ENCODE results near the gene AP1M1.

- TF ChIP-seq EZH2 (IDR thresholded peaks at IDR 0.05; ENCODE audit: low read depth) (no peak), CTCF (conservative IDR thresholded peaks at IDR 0.05) (no peak)
Measured at GRCh38 chr19:16260812-16261161, 63.1 kb downstream of the AP1M1 start.

Measured in PC-9 (cell line).